ENCODE data around the gene CTSZ.

- no peak for TF ChIP-seq CTCF (IDR thresholded peaks at IDR 0.05; ENCODE audit: low read depth, low read length)
- TF ChIP-seq EZH2phosphoT487 (IDR thresholded peaks at IDR 0.05; ENCODE audit: low read depth): no peak
Measured at GRCh38 chr20:58971429-58971828, 35.6 kb downstream of the CTSZ start.

All from OCI-LY3 (cell line).